Neutrophil (primary cell): ENCODE data around the gene UBE2R2.
"Not testable (repeated sequence)": the region's sequence is repeated elsewhere in the genome, so short reads cannot be mapped to it uniquely, and the experiment has no call there.

Experiments
- H3K27ac ChIP-seq: fragments of 200-600 bp; sonication (generic); 2 replicates; pipeline ENCODE4 v1.5.1; 2016; ENCODE audit warnings: mild to moderate bottlenecking, moderate library complexity
- H3K27me3 ChIP-seq: fragments of 200-600 bp; sonication (generic); 2 replicates; pipeline ENCODE4 v1.6.0; 2016; ENCODE audit warnings: mild to moderate bottlenecking
- H3K36me3 ChIP-seq: fragments of 200-600 bp; sonication (generic); 2 replicates; pipeline ENCODE4 v1.5.1; 2017
- H3K4me1 ChIP-seq, 2 experiments: fragments of 200-600 bp in 1 of 2; sonication (generic) in 1 of 2; 1 replicate in 1 of 2; 2 replicates in 1 of 2; pipeline versions ENCODE4 v1.5.1 to v1.6.1; 2013 to 2016; ENCODE audit warnings: low read depth in 1 of 2, low read length in 1 of 2, mild to moderate bottlenecking in 1 of 2, moderate library complexity in 1 of 2; ENCODE audit not compliant: control insufficient read depth in 1 of 2, insufficient read depth in 1 of 2
- H3K4me3 ChIP-seq, 2 experiments: fragments of 200-600 bp in 1 of 2; sonication (generic) in 1 of 2; 1 replicate in 1 of 2; 2 replicates in 1 of 2; pipeline ENCODE4 v1.5.1; 2013 to 2016; ENCODE audit warnings: low read depth in 1 of 2, low read length in 1 of 2, mild to moderate bottlenecking in 1 of 2, moderate library complexity in 1 of 2
- H3K9me3 ChIP-seq: fragments of 200-600 bp; sonication (generic); 2 replicates; pipeline ENCODE4 v1.5.1; 2016
- TF ChIP-seq, protein P1 (sequence below): fragments of 200-600 bp; sonication (generic); IDR thresholded peaks from 2 replicates; pipeline ENCODE4 v1.5.1; 2016; ENCODE audit warnings: antibody characterized with exemption

The UBE2R2 gene

DNA sequence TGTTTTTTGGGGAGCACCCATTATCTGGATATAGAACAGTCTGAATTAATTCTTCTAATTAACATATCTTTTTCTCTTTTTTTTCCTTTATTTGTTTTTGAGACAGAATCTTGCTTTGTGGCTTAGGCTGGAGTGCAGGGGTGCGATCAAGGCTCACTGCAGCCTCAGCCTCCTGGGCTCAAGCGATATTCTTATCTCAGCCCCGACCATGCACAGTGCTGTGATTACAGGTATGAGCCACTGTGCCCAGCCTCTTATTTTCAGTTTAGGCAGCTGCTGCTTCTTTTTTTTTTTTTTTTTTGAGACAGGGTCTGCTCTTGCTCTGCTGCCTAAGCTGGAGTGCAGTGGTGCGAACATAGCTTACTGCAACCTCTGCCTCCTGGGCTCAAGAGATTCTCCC, 20.2 kb downstream of the UBE2R2 start:
- peak overlapping the region; percentile 85 for H3K27ac ChIP-seq
- H3K36me3 ChIP-seq: no peaks in the 10 kb centered on the region
- H3K4me1 ChIP-seq: peaks cover 61 to 71% of the 10 kb centered on the region in 2 experiments
- TF ChIP-seq, protein P1, sequence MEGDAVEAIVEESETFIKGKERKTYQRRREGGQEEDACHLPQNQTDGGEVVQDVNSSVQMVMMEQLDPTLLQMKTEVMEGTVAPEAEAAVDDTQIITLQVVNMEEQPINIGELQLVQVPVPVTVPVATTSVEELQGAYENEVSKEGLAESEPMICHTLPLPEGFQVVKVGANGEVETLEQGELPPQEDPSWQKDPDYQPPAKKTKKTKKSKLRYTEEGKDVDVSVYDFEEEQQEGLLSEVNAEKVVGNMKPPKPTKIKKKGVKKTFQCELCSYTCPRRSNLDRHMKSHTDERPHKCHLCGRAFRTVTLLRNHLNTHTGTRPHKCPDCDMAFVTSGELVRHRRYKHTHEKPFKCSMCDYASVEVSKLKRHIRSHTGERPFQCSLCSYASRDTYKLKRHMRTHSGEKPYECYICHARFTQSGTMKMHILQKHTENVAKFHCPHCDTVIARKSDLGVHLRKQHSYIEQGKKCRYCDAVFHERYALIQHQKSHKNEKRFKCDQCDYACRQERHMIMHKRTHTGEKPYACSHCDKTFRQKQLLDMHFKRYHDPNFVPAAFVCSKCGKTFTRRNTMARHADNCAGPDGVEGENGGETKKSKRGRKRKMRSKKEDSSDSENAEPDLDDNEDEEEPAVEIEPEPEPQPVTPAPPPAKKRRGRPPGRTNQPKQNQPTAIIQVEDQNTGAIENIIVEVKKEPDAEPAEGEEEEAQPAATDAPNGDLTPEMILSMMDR: no peak
- no peaks in the 10 kb centered on the region for H3K27me3 ChIP-seq
- peak overlapping the region; percentile 46 to 55 for H3K4me3 ChIP-seq
- H3K9me3 ChIP-seq: no peaks in the 10 kb centered on the region

DNA sequence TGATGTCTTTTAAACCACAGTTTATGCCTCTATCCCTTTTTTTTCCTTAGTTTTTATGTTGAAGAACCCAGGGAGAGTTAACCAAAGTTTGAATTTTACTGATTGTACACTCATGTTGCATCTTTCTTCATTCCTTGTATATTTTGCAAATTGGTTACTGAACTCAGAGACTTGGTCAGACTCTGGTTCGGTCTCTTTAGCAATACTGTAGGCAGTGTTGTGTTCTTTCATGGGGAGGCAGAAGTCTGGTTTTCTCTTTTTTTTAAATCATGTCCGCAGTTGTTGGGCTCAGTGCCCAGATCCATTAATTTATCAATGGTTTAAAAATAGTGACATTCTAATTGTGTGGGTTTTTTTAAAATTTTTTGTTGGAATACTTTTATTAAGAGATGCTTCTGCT, 23.4 kb downstream of the UBE2R2 start:
- H3K4me3 ChIP-seq: no peak overlapping the region
- no peaks in the 10 kb centered on the region for H3K27me3 ChIP-seq
- H3K4me1 ChIP-seq: peaks cover 79 to 92% of the 10 kb centered on the region in 2 experiments
- TF ChIP-seq, protein P1: no peak
- no peaks in the 10 kb centered on the region for H3K9me3 ChIP-seq
- peak overlapping the region; percentile 61 for H3K27ac ChIP-seq
- H3K36me3 ChIP-seq: no peaks in the 10 kb centered on the region

DNA sequence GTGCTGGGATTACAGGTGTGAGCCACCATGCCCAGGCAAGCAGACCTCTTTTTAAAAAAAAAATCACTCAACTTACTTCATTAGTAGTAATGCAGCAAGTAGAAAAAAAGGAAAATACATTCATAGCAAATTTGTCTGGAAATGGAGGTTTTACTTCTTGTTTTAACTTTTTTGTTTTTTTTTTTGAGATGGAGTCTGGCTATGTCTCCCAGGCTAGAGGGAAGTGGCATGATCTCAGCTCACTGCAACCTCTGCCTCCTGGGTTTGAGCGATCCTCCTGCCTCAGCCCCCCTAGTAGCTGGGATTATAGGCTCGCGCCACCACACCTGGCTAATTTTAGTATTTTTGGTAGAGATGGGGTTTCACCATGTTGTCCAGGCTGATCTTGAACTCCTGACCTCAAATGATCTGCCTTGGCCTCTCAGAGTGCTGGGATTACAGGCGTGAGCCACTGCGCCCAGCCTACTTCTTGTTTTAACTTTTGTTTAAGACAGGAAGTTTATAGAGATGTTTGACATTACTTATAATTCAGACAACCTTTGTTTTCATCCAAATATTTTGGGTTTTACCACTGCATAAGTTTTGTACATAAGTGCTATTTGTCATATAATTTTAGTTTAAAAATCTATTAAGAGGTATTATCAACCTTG, 26.5 kb downstream of the UBE2R2 start:
- Histone ChIP-seq H3K4me1 (peaks cover 57 to 62% of the 10 kb centered on the region in 2 experiments), H3K27me3 (no peaks in the 10 kb centered on the region), H3K4me3 (peak overlapping the region; percentile 15 to 22), H3K36me3 (no peaks in the 10 kb centered on the region), H3K9me3 (no peaks in the 10 kb centered on the region), H3K27ac (peak overlapping the region; percentile 85)
- TF ChIP-seq, protein P1: no peak

DNA sequence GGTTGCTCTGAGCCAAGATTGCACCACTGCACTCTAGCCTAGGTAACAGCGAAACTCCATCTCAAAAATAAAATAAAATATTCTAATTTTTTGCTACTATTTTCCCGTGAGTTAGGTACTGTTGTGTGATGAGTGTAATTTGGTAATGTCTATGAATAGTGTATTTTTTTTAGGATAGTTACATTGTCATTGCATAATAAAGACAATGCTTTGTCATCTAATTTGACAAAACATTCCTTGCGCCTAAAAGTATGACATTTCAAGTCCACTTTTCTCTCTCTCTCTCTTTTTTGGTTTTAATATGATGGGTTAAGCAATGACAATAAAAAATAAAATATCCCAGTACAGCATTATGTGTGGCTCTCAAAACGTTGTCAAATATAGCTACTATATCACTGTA, 29.3 kb downstream of the UBE2R2 start:
- Histone ChIP-seq H3K4me1 (peaks cover 31 to 50% of the 10 kb centered on the region in 2 experiments), H3K27ac (peak overlapping the region; percentile 46), H3K9me3 (no peaks in the 10 kb centered on the region), H3K27me3 (no peaks in the 10 kb centered on the region), H3K4me3 (no peak overlapping the region), H3K36me3 (no peaks in the 10 kb centered on the region)
- TF ChIP-seq, protein P1: no peak

DNA sequence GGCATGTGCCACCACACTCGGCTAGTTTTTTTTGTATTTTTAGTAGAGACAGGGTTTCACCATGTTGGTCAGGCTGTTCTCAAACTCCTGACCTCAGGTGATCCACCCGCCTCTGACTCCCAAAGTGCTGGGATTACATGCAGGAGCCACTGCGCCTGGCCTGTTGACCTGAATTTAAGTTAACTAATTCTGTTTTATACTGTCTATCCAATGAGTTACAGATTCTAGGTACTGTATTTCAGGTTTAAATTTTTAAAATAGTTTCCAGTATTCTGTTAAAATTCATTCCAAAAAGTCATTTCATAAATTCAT, 30.9 kb downstream of the UBE2R2 start:
- peaks cover 25 to 39% of the 10 kb centered on the region in 2 experiments for H3K4me1 ChIP-seq
- not testable (repeated sequence) for H3K4me3 ChIP-seq, H3K27me3 ChIP-seq, H3K27ac ChIP-seq, H3K36me3 ChIP-seq, H3K9me3 ChIP-seq

DNA sequence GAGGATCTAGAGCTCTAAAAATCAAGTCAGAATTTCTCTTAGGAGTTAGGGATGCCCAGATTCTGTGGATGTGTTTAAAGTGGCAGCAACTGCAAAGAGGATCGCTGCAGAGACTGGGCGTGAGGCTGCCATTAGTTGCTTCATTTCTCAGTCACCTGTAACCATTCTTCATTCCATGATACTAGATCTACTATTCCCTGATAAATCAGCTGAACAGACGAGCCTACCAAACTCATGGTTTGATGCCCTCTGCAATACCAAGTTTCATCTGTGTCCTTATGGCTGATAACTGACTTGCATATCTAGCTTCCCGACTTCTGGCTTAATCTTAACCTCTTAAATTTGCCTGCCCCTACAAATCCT, 33.3 kb downstream of the UBE2R2 start:
- TF ChIP-seq, protein P1: no peak
- peaks cover 9 to 16% of the 10 kb centered on the region in 2 experiments for H3K4me1 ChIP-seq
- H3K27me3 ChIP-seq: no peaks in the 10 kb centered on the region
- no peak overlapping the region for H3K4me3 ChIP-seq
- no peaks in the 10 kb centered on the region for H3K9me3 ChIP-seq
- H3K36me3 ChIP-seq: no peaks in the 10 kb centered on the region
- H3K27ac ChIP-seq: peak overlapping the region; percentile 51
